SIG-M5 treated with dmso at 0.1 percent for 504 hours (cell line): Measurements from ENCODE around the gene ZNF48.
A peak's percentile ranks its signal among the peaks of the same experiment; 100 is the strongest.

Source experiments
- DNase-seq: peaks from one replicate; lab custom pipeline; 2025; ENCODE audit not compliant: unreplicated experiment; lab: John Stamatoyannopoulos, UW

The ZNF48 gene

DNA sequence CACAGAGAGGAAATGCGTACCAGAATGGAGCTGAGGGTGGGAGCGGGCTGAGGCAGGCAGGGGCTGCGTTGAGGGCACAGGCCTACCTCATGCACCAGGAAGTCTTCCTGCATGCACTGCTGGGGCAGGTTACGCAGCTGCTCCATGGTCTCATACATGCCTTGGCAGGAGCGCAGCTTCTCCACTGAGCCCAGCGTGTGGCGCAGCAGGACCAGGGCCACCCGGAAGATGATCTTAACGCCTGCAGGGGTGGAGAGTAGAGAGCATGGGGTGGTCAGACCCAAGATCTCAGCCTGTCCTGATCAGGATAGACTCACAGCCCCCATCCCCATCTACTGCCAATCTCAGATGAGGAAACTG, 36.7 kb upstream of the ZNF48 start:
- no peak for DNase-seq

DNA sequence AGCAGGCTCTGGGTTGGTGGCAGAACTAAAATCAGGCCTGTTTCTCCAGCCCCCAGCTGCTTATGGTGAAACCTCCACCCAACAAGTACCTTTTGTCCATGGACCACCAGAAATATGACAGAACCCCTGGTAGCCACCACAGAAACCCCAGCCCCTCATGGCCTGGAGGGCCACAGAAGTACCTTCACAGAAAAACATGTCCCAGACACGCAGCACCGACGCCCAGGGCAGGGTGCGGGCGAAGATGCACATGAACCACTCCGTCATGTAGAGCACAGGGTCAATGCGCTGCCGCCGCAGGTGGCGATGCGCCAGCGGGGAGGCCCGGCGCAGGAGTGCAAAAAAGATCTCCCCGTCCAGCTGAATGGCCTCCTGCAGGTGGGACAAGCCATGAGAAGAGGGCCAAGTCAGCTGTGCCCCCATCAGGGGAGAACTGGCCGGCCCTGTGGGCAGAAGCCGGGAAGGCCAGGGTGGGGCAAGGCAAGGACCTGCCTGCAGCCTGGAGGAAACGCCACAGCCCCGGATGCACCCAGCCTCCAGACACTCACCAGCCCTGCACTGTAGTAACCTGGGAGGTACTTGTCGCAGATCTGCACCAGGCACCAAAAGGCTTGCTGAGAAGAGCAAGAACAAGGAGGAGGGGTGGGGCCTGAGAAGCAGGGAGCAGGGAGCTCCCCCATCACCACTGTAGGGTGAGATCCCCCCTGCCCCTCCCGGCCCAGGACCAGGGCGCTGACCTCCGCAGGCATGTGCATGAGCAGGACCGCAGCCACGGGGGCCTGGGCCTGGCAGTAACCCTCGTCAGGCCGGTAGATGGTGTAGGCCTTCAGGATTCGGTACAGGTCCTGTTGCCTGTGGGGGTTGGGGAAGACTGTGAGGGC, 36.0 kb upstream of the ZNF48 start:
- DNase-seq, result no peak

DNA sequence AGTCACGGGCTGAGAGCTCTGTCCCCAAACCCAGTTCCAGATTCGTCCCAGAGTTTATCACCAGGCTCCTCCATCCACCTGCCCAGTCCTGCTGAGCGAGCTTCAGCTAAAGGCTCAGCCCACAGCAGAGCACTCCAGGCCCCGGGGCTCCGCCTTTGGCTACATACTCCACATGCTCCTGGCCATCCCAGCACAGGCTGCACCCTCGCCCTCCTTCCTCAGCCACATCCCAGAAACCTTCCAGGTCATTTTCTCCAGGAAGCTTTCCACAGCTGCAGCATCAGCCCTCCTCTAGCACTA, 35.4 kb upstream of the ZNF48 start:
- no peak for DNase-seq

DNA sequence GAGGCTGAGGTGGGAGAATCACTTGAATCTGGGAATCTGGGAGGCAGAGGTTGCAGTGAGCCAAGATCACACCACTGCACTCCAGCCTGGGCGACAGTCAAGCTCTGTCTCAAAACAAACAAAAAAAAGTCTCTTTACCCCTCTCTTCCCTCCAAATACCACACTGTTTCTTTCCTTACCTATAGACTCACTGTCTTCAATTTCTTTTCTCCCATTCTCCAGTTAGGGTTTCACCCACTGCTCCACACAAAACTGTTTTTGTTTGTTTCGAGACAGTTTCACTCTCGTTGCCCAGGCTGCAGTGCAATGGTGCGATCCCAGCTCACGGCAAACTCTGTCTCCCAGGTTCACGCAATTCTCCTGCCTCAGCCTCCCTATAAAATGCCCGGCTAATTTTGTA, 34.0 kb upstream of the ZNF48 start:
- DNase-seq, result no peak

DNA sequence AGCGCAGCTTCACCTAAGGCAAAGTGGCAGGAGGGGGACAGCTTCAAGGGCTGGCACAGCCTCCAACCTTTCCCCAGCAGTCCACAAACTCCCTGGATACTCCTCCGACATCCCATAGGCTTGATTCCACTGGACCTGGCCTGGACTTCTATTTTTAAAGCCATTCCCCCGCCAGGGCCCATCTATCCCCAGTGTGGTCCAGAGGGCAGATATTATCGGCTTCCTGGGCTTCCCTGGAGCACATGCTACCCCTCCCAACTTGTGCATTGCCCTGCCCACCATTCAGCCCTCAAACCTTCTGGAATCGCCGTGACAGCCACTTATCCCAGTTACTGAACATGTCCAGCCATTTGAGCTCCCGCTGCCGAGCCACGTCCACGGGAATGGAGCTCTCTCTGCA, 30.0 kb upstream of the ZNF48 start:
- no peak for DNase-seq

DNA sequence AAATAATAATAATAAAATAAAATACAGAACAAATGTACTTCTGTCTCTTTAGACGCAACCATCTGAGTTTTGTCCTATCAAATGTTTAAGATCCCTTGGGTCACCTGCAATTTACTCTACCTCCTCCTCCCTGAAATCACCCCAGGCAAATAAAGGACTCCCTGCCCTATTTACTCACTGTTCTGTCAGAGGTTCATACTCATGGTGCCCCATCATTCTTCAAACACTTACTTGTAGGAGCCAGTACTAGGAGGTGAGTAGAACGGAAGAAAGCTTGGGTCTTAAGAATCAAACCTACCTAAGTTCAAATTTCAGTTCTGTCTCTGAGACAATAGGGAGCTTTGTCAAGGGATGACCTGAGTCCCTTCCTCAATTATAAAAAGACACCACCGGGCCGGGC, 28.7 kb upstream of the ZNF48 start:
- no peak for DNase-seq

DNA sequence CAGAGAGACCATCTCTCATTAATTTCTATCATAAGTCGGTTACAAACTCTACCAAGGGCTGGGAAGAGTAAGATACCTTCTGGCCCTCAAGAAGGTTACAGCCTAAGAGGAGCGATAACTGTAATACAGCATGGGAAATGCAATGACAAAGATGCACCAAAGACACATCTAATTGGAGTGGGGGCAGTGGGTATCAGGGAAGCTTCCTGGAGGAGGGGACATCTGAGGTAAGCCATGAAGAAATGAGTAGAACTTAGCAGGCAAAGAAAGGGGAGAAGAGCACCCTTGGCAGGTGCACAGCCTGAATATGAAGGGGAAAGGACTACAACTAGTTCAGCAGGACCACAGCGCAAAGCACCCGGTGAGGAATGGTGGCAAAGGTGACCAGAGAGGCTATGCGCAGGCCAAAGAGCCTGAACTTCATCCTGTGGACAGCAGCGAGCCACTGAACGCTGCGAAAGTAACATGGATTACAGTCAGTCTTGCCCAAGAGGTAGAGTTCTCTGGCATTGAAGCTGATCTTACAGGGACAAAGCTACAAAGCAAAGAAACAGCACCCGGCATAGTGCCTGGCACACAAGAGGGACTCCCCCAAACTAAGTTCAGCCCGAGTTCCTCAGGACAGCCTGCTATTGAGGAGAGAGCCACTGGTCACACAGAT, 27.7 kb upstream of the ZNF48 start:
- DNase-seq, result no peak

DNA sequence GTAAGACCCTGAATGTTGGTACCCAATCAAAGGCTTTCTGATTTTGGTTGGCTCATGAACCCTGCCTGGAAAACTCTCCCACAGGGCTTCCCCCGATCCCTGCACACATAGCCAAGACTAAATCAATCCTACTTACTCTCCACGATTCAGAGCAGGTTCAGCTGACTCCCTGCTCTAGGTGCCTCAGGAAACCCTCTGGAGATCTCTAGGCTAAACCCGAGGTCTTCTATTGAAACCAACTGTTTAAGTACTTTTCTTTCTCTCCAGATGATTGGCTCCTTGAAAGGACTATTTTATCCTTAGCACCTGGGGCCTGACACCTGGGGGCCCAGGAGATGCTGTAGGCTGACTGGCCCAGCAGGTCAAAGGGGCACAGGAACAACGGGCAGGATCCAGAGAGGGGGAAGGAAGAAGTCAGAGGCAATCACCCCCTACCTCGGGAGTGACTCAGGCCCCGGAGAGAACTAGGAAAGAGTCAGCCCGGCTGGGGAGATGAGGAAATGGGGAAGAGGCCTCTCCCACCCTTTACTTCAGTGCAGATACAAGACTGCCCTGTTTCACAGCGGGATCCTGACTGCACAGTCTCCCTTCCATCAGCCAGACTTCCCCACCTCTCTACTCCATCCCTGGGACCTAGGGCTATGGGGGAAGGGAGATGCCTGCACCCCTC, 27.0 kb upstream of the ZNF48 start:
- DNase-seq, result peak; percentile 87

DNA sequence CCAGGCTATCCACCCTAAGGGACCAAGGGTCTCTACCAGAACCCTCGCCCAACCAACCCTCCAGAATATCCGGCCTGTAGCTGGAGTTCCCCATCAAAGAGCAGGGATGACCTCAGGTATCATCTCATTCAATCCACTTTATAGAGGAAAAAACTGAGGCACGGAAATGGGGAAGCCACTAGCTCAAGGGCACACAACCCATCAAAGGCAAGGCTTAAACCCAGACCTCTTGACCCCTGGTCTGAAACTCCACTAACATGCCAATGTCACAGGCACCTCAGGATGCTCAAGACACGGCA, 26.5 kb upstream of the ZNF48 start:
- no peak for DNase-seq

DNA sequence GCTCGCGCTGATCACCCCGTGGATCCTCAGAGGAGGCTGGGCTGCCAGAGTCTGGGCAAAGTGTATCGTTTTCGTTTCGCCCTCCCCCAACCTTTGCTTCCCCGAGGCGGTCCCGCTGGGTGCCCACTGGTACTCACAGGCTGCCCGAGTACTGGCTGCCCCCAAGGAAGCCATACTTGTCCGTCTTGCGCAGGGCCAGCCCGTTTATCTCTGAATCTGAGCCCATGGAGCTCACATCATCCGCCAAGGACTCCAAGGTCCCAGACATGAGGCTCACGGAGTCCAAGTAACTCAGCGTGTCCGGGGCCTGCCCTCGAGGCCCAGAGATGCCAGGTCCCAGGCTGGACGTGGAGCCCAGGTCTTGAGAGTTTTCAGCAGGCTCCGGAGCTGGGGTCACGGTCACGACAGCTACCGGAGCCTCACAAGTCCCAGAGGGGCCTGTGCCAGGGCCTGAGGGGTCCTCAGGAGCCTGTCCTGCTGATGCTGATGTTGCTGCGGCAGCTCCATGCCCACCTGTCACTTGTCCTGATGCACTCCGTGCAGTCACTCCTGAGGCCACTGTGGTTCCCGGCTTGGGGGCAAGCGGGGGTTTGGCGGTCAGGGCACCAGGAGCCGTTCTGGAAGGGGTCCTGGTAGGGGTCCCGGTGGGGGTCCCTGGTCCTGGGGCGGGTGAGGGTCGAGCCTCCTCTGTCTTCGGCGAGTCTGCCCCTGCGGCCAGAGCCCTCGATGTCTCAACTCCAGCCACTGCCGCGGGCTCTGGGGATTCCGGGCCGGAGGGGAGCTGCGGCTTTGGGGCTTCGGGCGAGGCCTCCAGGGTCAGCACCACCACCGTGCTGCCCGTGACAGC, 25.9 kb upstream of the ZNF48 start:
- DNase-seq, result no peak

DNA sequence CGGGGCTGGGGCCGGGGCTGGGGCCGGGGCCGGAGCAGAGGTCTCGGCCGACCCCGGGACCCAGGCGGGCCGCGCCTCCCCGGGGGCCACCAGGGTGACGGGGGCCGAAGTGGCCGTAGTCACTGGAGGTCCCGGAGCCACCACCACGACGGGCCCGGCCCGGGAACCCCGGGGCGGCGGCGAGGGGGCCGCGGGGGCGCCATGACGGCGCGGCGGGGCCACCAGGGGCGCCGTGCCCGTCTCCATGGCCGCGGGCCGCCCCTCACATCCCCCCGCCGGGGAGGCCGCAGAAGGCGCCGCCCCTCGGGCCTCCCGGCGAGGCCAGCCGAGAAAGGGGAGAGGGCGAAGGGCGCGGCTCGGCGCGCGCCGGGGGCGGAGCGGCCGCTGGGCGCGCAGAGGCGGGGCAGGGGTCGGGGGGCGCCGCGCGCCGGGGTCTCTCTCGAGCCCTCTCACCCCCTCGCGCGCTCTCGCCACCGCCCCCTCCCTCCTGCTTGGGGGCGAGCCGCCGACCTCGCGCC, 25.2 kb upstream of the ZNF48 start:
- no peak for DNase-seq

DNA sequence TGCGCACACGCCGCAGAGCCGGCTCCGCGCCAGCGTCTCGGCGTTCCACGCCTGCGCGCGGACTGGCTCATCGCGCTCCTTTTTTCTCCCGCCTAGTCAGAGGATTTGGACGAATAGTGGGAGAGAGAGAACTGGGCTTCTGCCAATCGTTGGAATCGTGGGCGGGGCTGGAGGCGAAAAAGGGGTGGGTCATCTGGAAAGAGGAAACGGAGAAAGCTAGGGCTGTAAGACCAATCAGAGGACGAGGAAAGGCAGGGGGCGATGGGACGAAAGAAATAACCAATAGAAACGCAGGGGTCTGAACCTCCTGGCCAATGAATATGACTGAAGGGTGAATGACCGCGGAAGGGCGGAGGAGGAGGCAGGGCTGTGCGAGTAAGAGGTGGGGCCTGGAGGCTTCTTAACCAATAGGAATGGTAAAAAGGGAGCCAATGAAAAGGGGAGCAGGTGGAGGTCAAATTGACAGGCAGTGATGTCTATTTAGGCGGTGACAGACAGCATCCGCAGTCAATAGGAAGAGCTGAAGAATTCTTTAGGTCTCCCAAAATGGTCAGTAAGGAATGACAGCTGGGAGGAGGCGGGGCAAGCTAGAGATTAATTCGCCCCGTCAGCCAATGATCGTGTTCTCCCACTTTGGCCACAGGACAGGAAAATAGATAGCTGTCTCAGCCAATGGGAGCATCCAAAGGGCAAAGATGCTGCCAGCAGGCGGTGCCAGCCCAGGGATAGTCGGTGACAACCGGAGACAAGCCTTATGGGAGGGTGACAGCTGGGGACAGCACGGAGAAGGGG, 24.6 kb upstream of the ZNF48 start, which contains the start of gene TBC1D10B:
Gene TBC1D10B, minus strand, starts transcription at position 39 of the 792 bp plus-strand sequence. CDS start 311 bp downstream, outside the sequence.
- peak; percentile 100 for DNase-seq

DNA sequence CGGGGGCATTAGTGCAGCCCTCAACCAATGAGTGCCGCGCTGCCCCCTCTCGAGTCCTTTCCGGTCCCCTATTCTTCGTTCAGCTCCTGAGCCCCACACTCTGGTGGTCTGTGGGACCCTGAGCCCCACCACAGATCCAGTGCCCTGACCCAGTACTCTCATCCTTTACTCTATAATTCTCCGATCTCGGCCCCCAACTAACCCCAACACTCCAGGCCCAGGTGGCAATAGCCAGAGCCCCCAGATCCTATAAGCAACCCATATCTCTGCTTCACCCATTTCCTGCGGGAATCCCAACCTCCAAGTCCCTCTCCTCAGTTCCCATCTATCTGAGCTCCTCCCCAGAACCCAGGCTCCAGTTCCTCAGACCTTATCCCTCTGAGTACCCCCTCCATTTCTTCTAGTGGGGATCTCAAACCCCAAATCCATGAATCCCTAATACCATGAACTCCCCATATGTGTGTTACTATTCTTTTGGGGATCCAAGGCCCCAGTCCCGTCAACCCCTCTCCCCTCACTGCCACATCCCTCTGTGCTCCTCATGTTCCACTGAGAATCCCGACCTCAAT, 23.9 kb upstream of the ZNF48 start:
- DNase-seq, result no peak

DNA sequence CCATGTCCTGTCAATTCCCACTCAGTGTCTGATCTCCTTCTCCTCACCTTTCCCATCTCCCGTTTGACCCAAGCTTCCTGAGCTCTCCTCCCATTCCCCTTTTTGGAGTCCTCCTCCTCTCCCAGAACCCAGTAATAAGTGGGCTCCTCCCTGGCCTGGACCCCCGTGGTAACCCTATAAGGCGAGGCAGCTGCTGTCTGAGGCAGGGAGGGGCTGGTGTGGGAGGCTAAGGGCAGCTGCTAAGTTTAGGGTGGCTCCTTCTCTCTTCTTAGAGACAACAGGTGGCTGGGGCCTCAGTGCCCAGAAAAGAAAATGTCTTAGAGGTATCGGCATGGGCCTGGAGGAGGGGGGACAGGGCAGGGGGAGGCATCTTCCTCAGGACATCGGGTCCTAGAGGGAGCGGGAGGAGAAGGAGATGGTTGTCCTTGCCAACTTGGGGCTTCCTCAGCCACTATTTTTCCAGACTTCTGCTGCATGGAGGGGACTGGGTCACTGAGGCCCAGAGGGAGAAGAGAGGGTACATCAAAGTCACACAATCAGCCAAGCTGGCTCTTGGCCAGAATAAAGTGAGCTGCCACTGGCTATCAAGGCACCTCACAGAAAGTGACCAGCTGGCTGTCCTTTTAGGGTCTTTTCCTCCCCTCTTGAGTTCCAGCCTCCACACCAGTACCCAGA, 23.0 kb upstream of the ZNF48 start:
- no peak for DNase-seq

DNA sequence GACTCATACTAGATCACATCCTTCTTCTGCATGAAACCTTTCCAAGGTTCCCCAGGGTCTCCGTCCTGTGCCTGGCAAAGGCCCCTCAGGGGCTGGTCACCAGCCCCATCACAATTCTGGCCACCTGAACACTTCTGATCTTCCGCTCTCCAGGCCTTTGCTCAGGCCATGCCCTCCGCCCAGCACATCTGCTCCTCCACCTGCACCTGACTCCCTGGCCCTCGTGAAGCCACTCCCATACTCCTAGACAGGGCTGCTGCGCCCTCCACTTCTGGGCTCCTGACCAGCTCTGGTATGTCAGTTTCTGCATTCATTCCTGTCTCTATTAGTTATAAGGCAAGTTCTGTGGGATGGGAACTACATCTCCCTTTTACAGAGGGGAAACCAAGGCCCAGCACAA, 22.5 kb upstream of the ZNF48 start:
- no peak for DNase-seq

DNA sequence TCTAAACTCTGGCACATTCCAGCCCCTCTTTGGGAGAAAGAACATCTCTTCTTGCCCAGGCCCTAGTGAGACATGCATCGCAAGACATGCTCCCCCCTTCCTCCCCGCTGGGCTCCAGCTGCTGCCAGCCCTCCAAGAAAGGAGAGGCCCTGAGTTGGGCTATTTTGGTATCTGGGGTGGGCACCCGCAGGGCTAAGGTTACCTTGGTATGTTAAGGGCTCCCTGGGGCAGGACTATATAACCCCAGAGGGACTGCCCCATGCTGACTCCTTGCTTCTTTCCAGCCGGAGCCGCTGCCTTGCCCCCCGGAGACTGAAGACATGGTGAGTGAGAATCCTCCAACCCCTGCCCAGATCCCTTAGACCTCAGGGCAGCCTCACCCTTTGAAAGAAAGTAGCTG, 20.7 kb upstream of the ZNF48 start, which contains the start of gene MYL11:
Gene MYL11, plus strand, starts transcription at position 265 of the 400 bp plus-strand sequence. Its CDS starts 56 bp downstream, at position 321.
- no peak for DNase-seq

DNA sequence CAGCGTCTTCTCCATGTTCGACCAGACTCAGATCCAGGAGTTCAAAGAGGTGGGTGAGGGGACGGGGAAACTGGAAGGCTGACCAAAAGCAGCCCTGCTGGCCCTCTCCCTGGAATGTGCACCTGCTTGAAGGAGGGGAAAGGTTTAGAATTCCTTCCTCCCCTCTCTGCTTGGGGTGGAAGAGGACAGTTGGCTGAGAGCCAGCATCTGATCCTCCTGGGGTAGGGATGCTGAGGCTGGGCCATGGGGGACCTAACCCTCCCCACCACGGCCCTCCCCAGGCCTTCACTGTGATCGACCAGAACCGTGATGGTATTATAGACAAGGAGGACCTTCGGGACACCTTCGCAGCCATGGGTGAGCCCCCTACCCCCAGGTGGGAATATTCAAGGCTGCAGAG, 19.4 kb upstream of the ZNF48 start:
- no peak for DNase-seq

DNA sequence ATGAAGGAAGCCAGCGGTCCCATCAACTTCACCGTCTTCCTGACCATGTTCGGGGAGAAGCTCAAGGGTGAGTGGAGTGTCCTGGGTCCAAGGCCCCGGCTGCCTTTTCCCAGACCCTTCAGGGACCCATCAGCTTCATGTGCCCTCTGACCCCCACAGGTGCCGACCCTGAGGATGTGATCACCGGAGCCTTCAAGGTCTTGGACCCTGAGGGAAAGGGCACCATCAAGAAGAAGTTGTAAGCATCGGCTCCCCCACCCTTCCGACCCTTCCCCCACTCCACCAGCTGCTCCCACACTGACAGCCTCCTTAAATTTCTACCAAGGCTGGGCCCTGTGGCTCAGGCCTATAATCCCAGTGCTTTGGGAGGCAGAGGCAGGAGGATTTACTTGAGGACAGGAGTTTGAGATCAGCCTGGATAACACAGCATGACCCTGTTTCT, 18.7 kb upstream of the ZNF48 start:
- no peak for DNase-seq

DNA sequence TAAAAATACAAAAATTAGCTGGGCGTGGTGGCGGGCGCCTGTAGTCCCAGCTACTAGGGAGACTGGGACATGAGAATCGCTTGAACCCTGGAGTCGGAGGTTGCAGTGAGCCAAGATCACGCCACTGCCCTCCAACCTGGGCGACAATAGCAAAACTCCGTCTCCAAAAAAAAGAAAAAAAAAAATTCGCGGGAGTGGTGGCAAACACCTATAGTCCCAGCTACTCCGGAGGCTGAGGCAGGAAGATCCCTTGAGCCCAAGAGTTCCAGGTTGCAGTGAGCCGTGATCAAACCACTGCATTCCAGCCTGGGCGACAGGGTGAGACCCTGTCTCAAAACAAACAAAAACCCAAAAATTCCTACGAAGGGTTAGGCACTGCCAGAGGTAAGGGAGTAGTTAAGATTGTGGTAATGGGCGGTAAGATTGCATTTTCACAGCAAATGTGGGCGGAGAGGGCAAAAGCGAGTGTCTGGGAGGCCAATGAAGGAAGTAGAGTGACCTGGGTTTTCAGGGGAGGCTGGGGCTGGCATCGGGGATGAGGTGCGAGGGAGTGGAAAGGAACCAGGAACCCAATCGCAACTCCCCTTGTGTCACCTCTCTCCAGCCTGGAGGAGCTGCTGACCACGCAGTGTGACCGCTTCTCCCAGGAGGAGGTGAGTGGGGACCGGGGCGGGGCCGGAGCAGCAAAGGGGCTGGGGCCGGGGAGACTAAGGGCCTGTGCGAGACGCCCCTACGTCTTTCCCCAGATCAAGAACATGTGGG, 18.0 kb upstream of the ZNF48 start:
- peak; percentile 70 for DNase-seq
